Karpas-422 (cell line): ENCODE measurements around the gene BBS9. TPM values are rescaled to one million over a fixed set of nuclear protein-coding genes. Genes with fewer than 3 reads are reported as not detected.

Experiments used
- DNase-seq: peaks from one replicate; pipeline ENCODE4 v3.0.0-alpha.2; 2015
- H2AFZ ChIP-seq: fragments of 200-600 bp; sonication (generic); 2 replicates; pipeline ENCODE4 v1.6.1; 2014; ENCODE audit warnings: antibody characterized with exemption, low read length, mixed read lengths
- H3K27ac ChIP-seq: fragments of 200-600 bp; sonication (generic); 2 replicates; pipeline ENCODE4 v1.5.1; 2014; ENCODE audit warnings: mild to moderate bottlenecking, low read length, moderate library complexity
- H3K27me3 ChIP-seq: fragments of 200-600 bp; sonication (generic); 2 replicates; pipeline ENCODE4 v1.6.1; 2014; ENCODE audit warnings: low read length, mixed read lengths
- H3K36me3 ChIP-seq: fragments of 200-600 bp; sonication (generic); 2 replicates; pipeline ENCODE4 v1.6.1; 2014; ENCODE audit warnings: low read length, mixed read lengths; ENCODE audit not compliant: insufficient read depth
- H3K4me1 ChIP-seq: fragments of 200-600 bp; sonication (generic); 2 replicates; pipeline ENCODE4 v1.6.1; 2014; ENCODE audit warnings: mild to moderate bottlenecking, low read length, mixed read lengths
- H3K4me2 ChIP-seq: fragments of 200-600 bp; sonication (generic); 2 replicates; pipeline ENCODE4 v1.6.1; 2014; ENCODE audit warnings: low read length, low read depth, mild to moderate bottlenecking; ENCODE audit not compliant: poor library complexity, severe bottlenecking
- H3K4me3 ChIP-seq: fragments of 200-600 bp; sonication (generic); 2 replicates; pipeline ENCODE4 v1.5.1; 2014; ENCODE audit warnings: mild to moderate bottlenecking, antibody characterized with exemption, low read length, mixed read lengths
- H3K79me2 ChIP-seq: fragments of 200-600 bp; sonication (generic); 2 replicates; pipeline ENCODE4 v1.6.1; 2014; ENCODE audit warnings: mild to moderate bottlenecking, low read length, mixed read lengths
- H3K9ac ChIP-seq: fragments of 200-600 bp; sonication (generic); 2 replicates; pipeline ENCODE4 v1.6.0; 2014; ENCODE audit warnings: low read length
- H3K9me2 ChIP-seq: fragments of 200-600 bp; sonication (generic), shearing (Covaris generic); replicated peaks from 2 replicates; pipeline ENCODE4 v1.6.0; 2014; ENCODE audit warnings: mild to moderate bottlenecking, low read length, moderate library complexity; ENCODE audit not compliant: insufficient read depth
- H3K9me3 ChIP-seq: fragments of 300-700, 200-600 bp; sonication (generic); 2 replicates; pipeline ENCODE4 v1.6.1; 2014; ENCODE audit warnings: low read length, mixed read lengths
- H4K20me1 ChIP-seq: fragments of 200-600 bp; sonication (generic); 2 replicates; pipeline ENCODE4 v1.6.1; 2014; ENCODE audit warnings: mild to moderate bottlenecking, antibody characterized with exemption, low read length, low read depth; ENCODE audit not compliant: insufficient read depth
- total RNA-seq: library from RNA; depleted of rRNA; stranded (reverse); fragments of >200 nt; shearing (Covaris generic); gene quantifications from 2 replicates; pipeline ENCODE4 v1.2.3, GENCODE V29; 2014; ENCODE audit warnings: low replicate concordance

Gene BBS9
- total RNA-seq, 1 experiment from 2014 or later, result 13.0 TPM

DNA sequence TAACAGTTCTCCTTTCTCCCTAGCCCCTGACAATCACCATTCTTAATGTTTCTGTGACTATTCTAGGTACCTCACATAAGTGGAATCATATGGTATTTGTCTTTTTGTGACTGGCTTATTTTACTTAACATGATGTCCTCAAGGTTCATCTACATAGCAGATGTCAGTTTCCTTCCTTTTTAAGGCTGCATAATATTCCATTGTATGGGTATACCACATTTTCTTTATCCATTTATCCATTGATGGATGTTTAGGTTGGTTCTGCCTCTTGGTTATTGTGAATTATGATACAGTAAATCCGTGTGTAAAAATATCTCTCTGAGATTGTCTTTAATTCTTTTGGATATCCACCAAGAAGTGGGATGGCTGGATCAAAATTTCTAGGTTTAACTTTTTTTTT is 13.2 kb downstream of the BBS9 start:
- Histone ChIP-seq H4K20me1 (no peaks in the 10 kb centered on the region), H3K9me3 (peaks cover 5% of the 10 kb centered on the region), H3K79me2 (no peaks in the 10 kb centered on the region), H3K9ac (no peak overlapping the region), H3K4me3 (no peak overlapping the region), H3K27me3 (no peaks in the 10 kb centered on the region), H2AFZ (no peak overlapping the region), H3K36me3 (no peaks in the 10 kb centered on the region), H3K9me2 (no peaks in the 10 kb centered on the region), H3K27ac (no peak overlapping the region), H3K4me1 (no peaks in the 10 kb centered on the region), H3K4me2 (no peak overlapping the region)
- DNase-seq, result no peak

DNA sequence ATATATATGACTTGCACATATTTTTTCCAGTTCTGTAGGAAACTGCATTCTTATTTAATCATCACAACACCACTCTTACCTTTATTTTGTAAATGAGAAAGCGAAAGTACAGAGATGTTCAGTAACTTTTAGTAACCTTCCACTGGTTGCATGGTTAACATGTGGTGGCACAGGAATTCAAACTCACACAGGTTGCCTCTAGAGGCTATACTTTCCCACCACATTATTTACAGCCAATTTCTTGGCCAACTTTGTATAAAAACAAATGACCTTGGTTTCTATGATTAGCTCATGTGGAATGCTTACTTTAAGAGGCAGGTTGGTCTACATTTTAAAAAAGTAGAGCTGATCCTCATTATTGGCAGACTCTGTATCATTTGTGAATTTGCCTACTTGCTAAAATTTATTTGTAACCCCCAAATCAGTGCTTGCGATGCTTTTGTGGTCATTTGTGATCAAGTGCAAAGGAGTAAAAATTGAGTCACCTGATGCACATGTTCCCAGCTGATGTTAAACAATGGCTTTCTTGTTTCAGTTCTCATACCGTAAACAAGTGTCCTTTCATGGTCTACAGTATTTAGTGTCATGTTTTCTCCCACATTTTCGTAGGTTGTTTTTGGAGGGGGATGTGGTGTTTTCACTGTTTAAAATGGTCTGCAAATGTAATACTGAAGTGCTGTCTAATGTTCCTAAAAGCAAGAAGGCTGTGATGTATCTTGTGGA is 14.8 kb downstream of the BBS9 start:
- Histone ChIP-seq H3K4me1 (no peaks in the 10 kb centered on the region), H3K9me2 (no peaks in the 10 kb centered on the region), H3K36me3 (no peaks in the 10 kb centered on the region), H3K9ac (no peak overlapping the region), H3K4me3 (no peak overlapping the region), H2AFZ (no peak overlapping the region), H3K4me2 (no peak overlapping the region), H3K79me2 (no peaks in the 10 kb centered on the region), H3K9me3 (peaks cover 5% of the 10 kb centered on the region), H3K27me3 (no peaks in the 10 kb centered on the region), H3K27ac (no peak overlapping the region), H4K20me1 (no peaks in the 10 kb centered on the region)
- no peak for DNase-seq

DNA sequence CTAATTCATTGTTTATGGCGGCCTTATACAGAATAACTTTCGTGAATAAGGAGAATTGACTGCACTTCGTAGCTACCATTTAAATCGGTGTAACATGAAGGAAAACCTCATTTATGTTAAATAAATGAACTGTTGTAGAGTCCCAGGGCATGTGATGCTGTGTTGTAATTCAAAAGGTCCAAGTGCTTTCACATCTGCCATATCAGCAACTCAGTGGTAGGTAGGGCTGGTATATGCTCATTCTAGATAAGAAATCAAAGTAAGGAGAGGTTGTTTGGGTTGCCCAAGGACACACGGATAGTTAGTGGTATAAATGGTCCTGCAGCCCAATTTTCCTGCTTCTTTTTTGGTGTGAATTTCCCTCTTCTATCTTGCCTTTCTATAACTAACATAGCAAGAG is 15.8 kb downstream of the BBS9 start:
- Histone ChIP-seq H3K4me3 (no peak overlapping the region), H3K27me3 (no peaks in the 10 kb centered on the region), H2AFZ (no peak overlapping the region), H3K9ac (no peak overlapping the region), H3K4me2 (no peak overlapping the region), H3K9me3 (peaks cover 5% of the 10 kb centered on the region), H4K20me1 (no peaks in the 10 kb centered on the region), H3K9me2 (no peaks in the 10 kb centered on the region), H3K4me1 (no peaks in the 10 kb centered on the region), H3K36me3 (no peaks in the 10 kb centered on the region), H3K27ac (no peak overlapping the region), H3K79me2 (no peaks in the 10 kb centered on the region)
- DNase-seq, result no peak

- no peak for DNase-seq
- Histone ChIP-seq H3K9ac (no peak overlapping the region), H3K4me3 (no peak overlapping the region), H3K9me2 (no peaks in the 10 kb centered on the region), H3K79me2 (no peaks in the 10 kb centered on the region), H4K20me1 (no peaks in the 10 kb centered on the region), H3K4me2 (no peak overlapping the region), H3K36me3 (no peaks in the 10 kb centered on the region), H3K9me3 (no peaks in the 10 kb centered on the region), H3K27ac (no peak overlapping the region), H3K4me1 (no peaks in the 10 kb centered on the region), H2AFZ (no peak overlapping the region), H3K27me3 (no peaks in the 10 kb centered on the region)
Measured at GRCh38 chr7:33152087-33152486, 22.7 kb downstream of the BBS9 start.

DNA sequence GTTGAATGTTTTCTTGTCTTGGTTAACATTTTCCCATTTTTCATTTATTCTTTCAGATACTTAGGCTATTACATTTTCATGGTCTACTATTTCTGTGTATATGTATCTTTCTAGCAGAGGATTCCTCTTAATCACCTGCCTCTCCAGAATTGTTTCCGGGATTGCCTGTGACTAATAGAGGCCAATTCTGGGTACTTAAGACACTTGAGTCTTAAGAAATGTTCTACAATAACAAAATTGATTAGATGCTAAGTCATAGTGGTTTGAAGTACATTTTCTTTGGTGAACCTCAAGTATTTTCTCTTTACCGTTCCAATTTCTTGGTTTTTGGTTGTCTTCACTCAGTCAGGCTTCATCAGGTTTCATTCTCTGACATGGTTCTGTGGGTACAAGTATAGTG is 26.4 kb downstream of the BBS9 start:
- Histone ChIP-seq H3K79me2 (no peaks in the 10 kb centered on the region), H3K4me3 (no peak overlapping the region), H3K4me1 (no peaks in the 10 kb centered on the region), H3K27ac (no peak overlapping the region), H2AFZ (no peak overlapping the region), H3K27me3 (no peaks in the 10 kb centered on the region), H3K9me2 (no peaks in the 10 kb centered on the region), H3K9ac (no peak overlapping the region), H4K20me1 (no peaks in the 10 kb centered on the region), H3K4me2 (no peak overlapping the region), H3K36me3 (no peaks in the 10 kb centered on the region), H3K9me3 (no peaks in the 10 kb centered on the region)
- DNase-seq, result no peak

DNA sequence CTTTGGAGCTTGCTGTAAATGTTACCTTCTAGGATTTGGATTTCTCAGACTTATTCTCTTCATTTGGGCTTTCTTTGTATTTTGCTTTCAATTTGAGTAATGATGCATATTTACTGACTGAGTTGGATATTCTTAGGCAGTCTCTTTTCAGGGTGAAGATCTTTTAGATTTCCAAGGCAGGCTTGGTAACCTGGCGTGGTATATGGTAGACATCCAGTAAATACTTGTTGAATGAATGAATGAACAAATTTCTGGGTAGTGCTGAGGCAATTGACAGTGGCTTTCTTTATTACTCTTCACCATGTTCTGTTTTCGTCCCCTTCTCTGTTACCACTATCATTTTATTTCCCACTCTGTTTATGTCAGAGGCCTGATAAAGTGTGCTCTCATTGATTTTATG is 27.1 kb downstream of the BBS9 start:
- no peak overlapping the region for H3K4me3 ChIP-seq

GRCh38 chr7:33157311-33157710 is 27.9 kb downstream of the BBS9 start:
- Histone ChIP-seq H3K27me3 (no peaks in the 10 kb centered on the region), H3K36me3 (no peaks in the 10 kb centered on the region), H3K9me3 (no peaks in the 10 kb centered on the region), H3K4me3 (no peak overlapping the region), H3K4me1 (no peaks in the 10 kb centered on the region), H3K27ac (no peak overlapping the region), H3K79me2 (no peaks in the 10 kb centered on the region), H3K4me2 (no peak overlapping the region), H3K9ac (no peak overlapping the region), H2AFZ (no peak overlapping the region), H4K20me1 (no peaks in the 10 kb centered on the region), H3K9me2 (no peaks in the 10 kb centered on the region)
- DNase-seq, result no peak

More for the DNA sequence above, 27.1 kb downstream of the BBS9 start:
- no peak overlapping the region for H3K9ac ChIP-seq
- H3K79me2 ChIP-seq, result no peaks in the 10 kb centered on the region
- H3K4me1 ChIP-seq, result no peaks in the 10 kb centered on the region
- H3K4me2 ChIP-seq, result no peak overlapping the region
- no peaks in the 10 kb centered on the region for H4K20me1 ChIP-seq
- no peaks in the 10 kb centered on the region for H3K36me3 ChIP-seq
- H2AFZ ChIP-seq, result no peak overlapping the region
- H3K27me3 ChIP-seq, result no peaks in the 10 kb centered on the region
- no peaks in the 10 kb centered on the region for H3K9me2 ChIP-seq
- no peak for DNase-seq
- H3K27ac ChIP-seq, result no peak overlapping the region
- no peaks in the 10 kb centered on the region for H3K9me3 ChIP-seq

DNA sequence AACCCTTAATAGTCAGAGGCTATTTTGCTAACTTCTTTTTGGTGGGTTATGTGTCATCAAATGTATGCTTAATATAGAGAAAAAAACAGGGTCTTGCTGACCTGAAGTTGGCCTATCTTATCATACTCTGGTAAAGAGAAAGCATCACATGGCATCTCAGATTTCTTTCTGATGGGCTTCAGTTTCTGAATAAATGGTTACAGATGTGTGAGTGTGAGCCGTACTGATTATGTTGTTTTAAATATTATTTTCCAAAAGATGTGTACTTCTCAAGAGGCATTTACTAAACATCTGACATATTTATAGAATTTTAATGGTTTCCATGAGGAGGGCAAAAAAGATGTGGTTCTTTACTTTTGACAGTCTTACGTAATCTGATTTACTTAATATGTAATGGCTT is 28.4 kb downstream of the BBS9 start:
- no peaks in the 10 kb centered on the region for H3K9me2 ChIP-seq

More for the DNA sequence above, 28.4 kb downstream of the BBS9 start:
- Histone ChIP-seq H3K27ac (no peak overlapping the region), H3K9me3 (no peaks in the 10 kb centered on the region), H3K27me3 (no peaks in the 10 kb centered on the region), H3K4me3 (no peak overlapping the region), H3K79me2 (no peaks in the 10 kb centered on the region), H4K20me1 (no peaks in the 10 kb centered on the region), H3K36me3 (no peaks in the 10 kb centered on the region), H2AFZ (no peak overlapping the region), H3K4me2 (no peak overlapping the region), H3K4me1 (no peaks in the 10 kb centered on the region), H3K9ac (no peak overlapping the region)
- no peak for DNase-seq
